A549 (cell line): Measurements from ENCODE around the gene SEMA6D.

ENCODE experiments used
- MAZ ChIP-seq: fragments of 150-350 bp; IDR thresholded peaks from 2 replicates; pipeline ENCODE4 v1.6.1; 2014; ENCODE audit warnings: antibody characterized with exemption, low read depth, low read length, borderline replicate concordance
- SMC3 ChIP-seq: fragments of >200 bp; sonication (Bioruptor Twin); formaldehyde crosslinking; IDR thresholded peaks from 3 replicates; pipeline ENCODE4 v1.6.1; 2018; ENCODE audit warnings: inconsistent platforms
- TF ChIP-seq, protein P1 (sequence below): fragments of >200 bp; sonication (Bioruptor Twin); formaldehyde crosslinking; IDR thresholded peaks from 3 replicates; pipeline ENCODE4 v1.5.1; 2016
- TF ChIP-seq, protein P2 (sequence below): IDR thresholded peaks from 2 replicates; pipeline ENCODE4 v1.6.1; 2012
- TF ChIP-seq, protein P3 (sequence below): fragments of 150-350 bp; IDR thresholded peaks from 2 replicates; pipeline ENCODE4 v1.6.1; 2014; ENCODE audit warnings: low read depth, mild to moderate bottlenecking, low read length

DNA sequence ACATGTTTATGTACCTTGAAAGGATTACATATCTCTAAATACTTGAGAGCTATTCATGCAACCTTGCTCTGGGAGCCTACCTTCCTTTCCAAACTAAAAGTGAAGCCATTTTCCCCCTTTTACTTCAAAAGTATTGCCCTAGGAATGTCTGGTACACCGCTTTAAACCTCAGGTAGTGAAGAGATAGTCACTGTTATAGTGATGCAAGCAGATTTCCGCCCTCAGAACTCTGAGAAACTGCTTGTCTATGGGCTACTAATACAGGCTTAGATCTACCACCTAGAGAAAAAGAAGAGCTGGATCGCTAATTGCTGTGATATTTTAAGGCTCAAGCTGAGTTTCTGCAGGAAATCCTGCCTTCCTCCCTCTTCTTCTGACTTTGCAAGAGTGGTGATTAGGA is 78.6 kb downstream of the SEMA6D start:
- TF ChIP-seq, protein P1, sequence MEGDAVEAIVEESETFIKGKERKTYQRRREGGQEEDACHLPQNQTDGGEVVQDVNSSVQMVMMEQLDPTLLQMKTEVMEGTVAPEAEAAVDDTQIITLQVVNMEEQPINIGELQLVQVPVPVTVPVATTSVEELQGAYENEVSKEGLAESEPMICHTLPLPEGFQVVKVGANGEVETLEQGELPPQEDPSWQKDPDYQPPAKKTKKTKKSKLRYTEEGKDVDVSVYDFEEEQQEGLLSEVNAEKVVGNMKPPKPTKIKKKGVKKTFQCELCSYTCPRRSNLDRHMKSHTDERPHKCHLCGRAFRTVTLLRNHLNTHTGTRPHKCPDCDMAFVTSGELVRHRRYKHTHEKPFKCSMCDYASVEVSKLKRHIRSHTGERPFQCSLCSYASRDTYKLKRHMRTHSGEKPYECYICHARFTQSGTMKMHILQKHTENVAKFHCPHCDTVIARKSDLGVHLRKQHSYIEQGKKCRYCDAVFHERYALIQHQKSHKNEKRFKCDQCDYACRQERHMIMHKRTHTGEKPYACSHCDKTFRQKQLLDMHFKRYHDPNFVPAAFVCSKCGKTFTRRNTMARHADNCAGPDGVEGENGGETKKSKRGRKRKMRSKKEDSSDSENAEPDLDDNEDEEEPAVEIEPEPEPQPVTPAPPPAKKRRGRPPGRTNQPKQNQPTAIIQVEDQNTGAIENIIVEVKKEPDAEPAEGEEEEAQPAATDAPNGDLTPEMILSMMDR = no peak
- TF ChIP-seq, protein P2, sequence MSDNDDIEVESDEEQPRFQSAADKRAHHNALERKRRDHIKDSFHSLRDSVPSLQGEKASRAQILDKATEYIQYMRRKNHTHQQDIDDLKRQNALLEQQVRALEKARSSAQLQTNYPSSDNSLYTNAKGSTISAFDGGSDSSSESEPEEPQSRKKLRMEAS = no peak
- TF ChIP-seq MAZ = no peak
- TF ChIP-seq SMC3 = no peak
- TF ChIP-seq, protein P3, sequence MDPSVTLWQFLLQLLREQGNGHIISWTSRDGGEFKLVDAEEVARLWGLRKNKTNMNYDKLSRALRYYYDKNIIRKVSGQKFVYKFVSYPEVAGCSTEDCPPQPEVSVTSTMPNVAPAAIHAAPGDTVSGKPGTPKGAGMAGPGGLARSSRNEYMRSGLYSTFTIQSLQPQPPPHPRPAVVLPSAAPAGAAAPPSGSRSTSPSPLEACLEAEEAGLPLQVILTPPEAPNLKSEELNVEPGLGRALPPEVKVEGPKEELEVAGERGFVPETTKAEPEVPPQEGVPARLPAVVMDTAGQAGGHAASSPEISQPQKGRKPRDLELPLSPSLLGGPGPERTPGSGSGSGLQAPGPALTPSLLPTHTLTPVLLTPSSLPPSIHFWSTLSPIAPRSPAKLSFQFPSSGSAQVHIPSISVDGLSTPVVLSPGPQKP = no peak
